H9 (cell line): ENCODE data around the gene MRPS15. TPM values are rescaled to one million over a fixed set of nuclear protein-coding genes. Genes with fewer than 3 reads are reported as not detected.

Experiments
- DNase-seq: peaks from one replicate; pipeline ENCODE4 v3.0.0-alpha.2; 2017
- H2AFZ ChIP-seq: one replicate; pipeline ENCODE4 v1.6.1; 2013; ENCODE audit warnings: mild to moderate bottlenecking, low read length, control low read depth, moderate library complexity
- H2AK5ac ChIP-seq: 2 replicates; pipeline ENCODE4 v1.6.1; 2013; ENCODE audit warnings: low read length, control low read depth, mixed read lengths; ENCODE audit not compliant: insufficient read length
- H2BK120ac ChIP-seq: one replicate; pipeline ENCODE4 v1.6.1; 2013; ENCODE audit warnings: low read depth, mild to moderate bottlenecking, low read length, control low read depth, inconsistent platforms; ENCODE audit not compliant: poor library complexity, severe bottlenecking
- H2BK12ac ChIP-seq: 2 replicates; pipeline ENCODE4 v1.6.1; 2013; ENCODE audit warnings: low read length, control low read depth, mixed read lengths, low read depth; ENCODE audit not compliant: insufficient read length
- H2BK15ac ChIP-seq: 2 replicates; pipeline ENCODE4 v1.6.1; 2013; ENCODE audit warnings: low read depth, low read length, control low read depth
- H2BK20ac ChIP-seq: one replicate; pipeline ENCODE4 v1.6.1; 2013; ENCODE audit warnings: low read depth, mild to moderate bottlenecking, low read length, control low read depth, inconsistent platforms; ENCODE audit not compliant: poor library complexity, severe bottlenecking
- H2BK5ac ChIP-seq: 2 replicates; pipeline ENCODE4 v1.6.1; 2013; ENCODE audit warnings: low read length, control low read depth, mixed read lengths; ENCODE audit not compliant: insufficient read length
- H3K14ac ChIP-seq: 2 replicates; pipeline ENCODE4 v1.6.1; 2013; ENCODE audit warnings: low read length, control low read depth; ENCODE audit not compliant: insufficient read depth
- H3K18ac ChIP-seq: 2 replicates; pipeline ENCODE4 v1.6.1; 2013; ENCODE audit warnings: low read depth, mild to moderate bottlenecking, mixed read lengths, low read length, control low read depth; ENCODE audit not compliant: insufficient read length
- H3K23ac ChIP-seq: 2 replicates; pipeline ENCODE4 v1.6.1; 2013; ENCODE audit warnings: low read length, control low read depth, mixed read lengths, low read depth; ENCODE audit not compliant: insufficient read length
- H3K23me2 ChIP-seq: 2 replicates; pipeline ENCODE4 v1.6.1; 2013; ENCODE audit warnings: low read depth, mild to moderate bottlenecking, mixed read lengths, low read length, control low read depth; ENCODE audit not compliant: insufficient read length, poor library complexity, severe bottlenecking
- H3K27ac ChIP-seq: 2 replicates; pipeline ENCODE4 v1.5.1; 2013; ENCODE audit warnings: low read length, control low read depth, mixed read lengths, low read depth; ENCODE audit not compliant: insufficient read length
- H3K27me3 ChIP-seq: 2 replicates; pipeline ENCODE4 v1.6.1; 2013; ENCODE audit warnings: low read length, control low read depth, inconsistent platforms; ENCODE audit not compliant: insufficient read depth
- H3K4ac ChIP-seq: 2 replicates; pipeline ENCODE4 v1.6.1; 2013; ENCODE audit warnings: low read depth, mild to moderate bottlenecking, control low read depth, inconsistent platforms, low read length, moderate library complexity
- H3K4me1 ChIP-seq: 2 replicates; pipeline ENCODE4 v1.6.1; 2013; ENCODE audit warnings: low read length, control low read depth, inconsistent platforms; ENCODE audit not compliant: insufficient read depth
- H3K4me2 ChIP-seq: 2 replicates; pipeline ENCODE4 v1.6.1; 2013; ENCODE audit warnings: low read length, control low read depth, mixed read lengths; ENCODE audit not compliant: insufficient read length, insufficient read depth
- H3K56ac ChIP-seq: 2 replicates; pipeline ENCODE4 v1.6.1; 2013; ENCODE audit warnings: low read depth, mild to moderate bottlenecking, mixed read lengths, low read length, control low read depth; ENCODE audit not compliant: insufficient read length
- H3K79me1 ChIP-seq: 2 replicates; pipeline ENCODE4 v1.6.1; 2013; ENCODE audit warnings: low read depth, mild to moderate bottlenecking, moderate library complexity, low read length, control low read depth, inconsistent platforms; ENCODE audit not compliant: insufficient read depth, poor library complexity, severe bottlenecking
- H3K79me2 ChIP-seq: 2 replicates; pipeline ENCODE4 v1.6.1; 2013; ENCODE audit warnings: low read length, control low read depth, inconsistent platforms; ENCODE audit not compliant: insufficient read depth
- H3K9ac ChIP-seq: 2 replicates; pipeline ENCODE4 v1.6.1; 2013; ENCODE audit warnings: low read length, control low read depth, mixed read lengths; ENCODE audit not compliant: insufficient read length; ENCODE audit errors: extremely low read depth
- H3K9me3 ChIP-seq: one replicate; pipeline ENCODE4 v1.6.1; 2013; ENCODE audit warnings: low read depth, low read length, inconsistent platforms; ENCODE audit not compliant: control insufficient read depth
- H3T11ph ChIP-seq: one replicate; pipeline ENCODE4 v1.6.1; 2013; ENCODE audit warnings: mild to moderate bottlenecking, low read length, control low read depth, inconsistent platforms
- H4K20me1 ChIP-seq: one replicate; pipeline ENCODE4 v1.6.1; 2013; ENCODE audit not compliant: control insufficient read depth, insufficient read length, insufficient read depth
- H4K5ac ChIP-seq: 2 replicates; pipeline ENCODE4 v1.6.1; 2013; ENCODE audit warnings: low read depth, mild to moderate bottlenecking, mixed read lengths, low read length, control low read depth; ENCODE audit not compliant: insufficient read length
- H4K8ac ChIP-seq: replicated peaks from 2 replicates; pipeline ENCODE4 v1.6.1; 2013; ENCODE audit warnings: low read length, control low read depth, mixed read lengths, low read depth; ENCODE audit not compliant: insufficient read length
- H4K91ac ChIP-seq: 2 replicates; pipeline ENCODE4 v1.6.1; 2013; ENCODE audit warnings: low read depth, mild to moderate bottlenecking, moderate library complexity, mixed read lengths, low read length, control low read depth; ENCODE audit not compliant: insufficient read length
- H3K27ac Mint-ChIP-seq, 3 experiments: 2 replicates in 2 of 3; 3 replicates in 1 of 3; pipeline ENCODE4 v1.8.0; 2020 to 2021; ENCODE audit warnings: mixed read lengths in 3 of 3, mild to moderate bottlenecking in 1 of 3, moderate library complexity in 1 of 3
- H3K27me3 Mint-ChIP-seq: 2 replicates; pipeline ENCODE4 v1.8.0; 2021; ENCODE audit warnings: low read depth, mild to moderate bottlenecking, moderate library complexity, mixed read lengths
- H3K36me3 Mint-ChIP-seq, 3 experiments: 2 replicates in 2 of 3; 3 replicates in 1 of 3; pipeline ENCODE4 v1.8.0; 2020 to 2021; ENCODE audit warnings: low read depth in 3 of 3, mixed read lengths in 3 of 3; ENCODE audit not compliant: insufficient read depth in 1 of 3
- H3K4me1 Mint-ChIP-seq, 2 experiments: 2 replicates each; pipeline ENCODE4 v1.8.0; 2020; ENCODE audit warnings: mixed read lengths in 2 of 2
- H3K4me3 Mint-ChIP-seq, 2 experiments: 2 replicates in 1 of 2; 3 replicates in 1 of 2; pipeline ENCODE4 v1.8.0; 2020 to 2021; ENCODE audit warnings: mild to moderate bottlenecking in 2 of 2, mixed read lengths in 2 of 2, moderate library complexity in 1 of 2
- H3K9me3 Mint-ChIP-seq, 2 experiments: 2 replicates in 1 of 2; 3 replicates in 1 of 2; pipeline ENCODE4 v1.8.0; 2020; ENCODE audit warnings: mild to moderate bottlenecking in 2 of 2, mixed read lengths in 2 of 2, moderate library complexity in 1 of 2
- WGBS: extraction: QIAGEN DNeasy Blood & Tissue Kit; methylation state at CpG from one replicate; pipeline ENCODE4 v1.1.7; 2013; ENCODE audit warnings: missing lambda C conversion rate, low lambda C conversion rate, mixed read lengths; ENCODE audit not compliant: insufficient read length; ENCODE audit errors: extremely low coverage; 5-methylcytosine and 5-hydroxymethylcytosine counted together
- total RNA-seq: library from RNA; stranded (reverse); gene quantifications from 2 replicates; pipeline ENCODE4 v1.2.1, GENCODE V29; 2021
- TF ChIP-seq, protein P1 (sequence below): fragments of 200-600 bp; sonication (generic); conservative IDR thresholded peaks from 3 replicates; pipeline ENCODE4 v1.8.0; 2021; ENCODE audit warnings: antibody characterized with exemption, mild to moderate bottlenecking

MRPS15 gene
- total RNA-seq, 1 experiment from 2014 or later, result 111 TPM

DNA sequence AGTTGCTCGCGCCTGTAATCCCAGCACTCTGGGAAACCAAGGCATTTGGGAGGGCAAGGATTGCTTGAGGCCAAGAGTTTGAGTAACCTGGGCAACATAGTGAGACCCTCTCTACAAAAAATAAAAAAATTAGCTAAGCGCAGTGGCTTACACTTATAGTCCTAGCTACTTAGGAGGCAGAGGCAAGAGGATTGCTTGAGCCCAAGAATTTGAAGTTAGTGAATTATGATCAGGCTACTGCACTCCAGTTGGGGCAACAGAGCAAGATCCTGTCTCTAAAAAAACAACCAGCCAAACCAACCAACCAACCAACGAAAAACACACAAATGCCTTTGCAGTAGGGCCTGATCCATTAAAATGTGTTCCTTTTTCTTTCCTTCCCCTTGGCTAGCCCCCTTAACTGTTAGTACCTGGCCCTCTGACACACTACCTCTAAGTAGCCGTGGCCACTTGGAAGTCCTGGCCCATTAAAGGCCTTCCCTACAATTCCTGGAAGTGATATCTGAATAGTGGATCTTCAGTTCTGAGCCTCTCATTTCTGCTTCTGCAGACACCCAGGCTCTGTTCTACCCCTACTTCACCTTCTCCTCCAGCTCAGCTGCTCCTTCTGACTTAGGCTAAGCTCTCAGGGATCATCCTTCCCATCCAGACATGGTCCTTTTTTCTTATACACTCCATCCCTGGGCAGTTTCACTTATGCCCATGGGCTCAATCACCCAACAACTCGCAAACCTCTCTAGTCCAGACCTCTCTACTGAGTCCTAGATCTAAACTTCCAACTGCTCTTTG lies 10.4 kb downstream of the MRPS15 start:
- H4K20me1 ChIP-seq, result no peaks in the 10 kb centered on the region
- H3K4me3 Mint-ChIP-seq, result no peak overlapping the region
- H3K56ac ChIP-seq, result no peak overlapping the region

More for the DNA sequence above, 10.4 kb downstream of the MRPS15 start:
- Mint-ChIP-seq H3K27ac (no peak overlapping the region), H3K9me3 (no peaks in the 10 kb centered on the region; a peak in 1 of 5 replicates), H3K36me3 (peaks cover 17 to 39% (median 33%) of the 10 kb centered on the region in 3 experiments; a peak in 6 of 7 replicates), H3K4me1 (peaks cover 4 to 11% of the 10 kb centered on the region in 2 experiments), H3K27me3 (peaks cover 1% of the 10 kb centered on the region; the same call in 1 of the 2 replicates)
- no CpG with 5 or more reads among the region's 6 CpGs for WGBS
- no peaks in the 10 kb centered on the region for H3K9me3 ChIP-seq
- no peaks in the 10 kb centered on the region for H3K4me1 ChIP-seq
- H3K27ac ChIP-seq, result no peak overlapping the region
- H4K5ac ChIP-seq, result no peak overlapping the region
- no peak for DNase-seq
- no peak overlapping the region for H2BK120ac ChIP-seq
- H3K9ac ChIP-seq, result no peak overlapping the region
- no peak overlapping the region for H2BK5ac ChIP-seq
- H4K8ac ChIP-seq, result no peak overlapping the region
- H2AK5ac ChIP-seq, result no peak overlapping the region
- no peak overlapping the region for H3K23ac ChIP-seq
- no peaks in the 10 kb centered on the region for H3K27me3 ChIP-seq
- H3K4ac ChIP-seq, result no peak overlapping the region
- no peak overlapping the region for H2BK15ac ChIP-seq
- peaks cover 9% of the 10 kb centered on the region for H3K23me2 ChIP-seq
- no peak overlapping the region for H2BK12ac ChIP-seq
- no peak overlapping the region for H3K18ac ChIP-seq
- H3K4me2 ChIP-seq, result no peak overlapping the region
- no peak overlapping the region for H2AFZ ChIP-seq
- H3K79me2 ChIP-seq, result no peaks in the 10 kb centered on the region
- no peaks in the 10 kb centered on the region for H3K79me1 ChIP-seq
- no peak overlapping the region for H3K14ac ChIP-seq
- H3T11ph ChIP-seq, result no peak overlapping the region
- no peak overlapping the region for H2BK20ac ChIP-seq
- TF ChIP-seq, protein P1, sequence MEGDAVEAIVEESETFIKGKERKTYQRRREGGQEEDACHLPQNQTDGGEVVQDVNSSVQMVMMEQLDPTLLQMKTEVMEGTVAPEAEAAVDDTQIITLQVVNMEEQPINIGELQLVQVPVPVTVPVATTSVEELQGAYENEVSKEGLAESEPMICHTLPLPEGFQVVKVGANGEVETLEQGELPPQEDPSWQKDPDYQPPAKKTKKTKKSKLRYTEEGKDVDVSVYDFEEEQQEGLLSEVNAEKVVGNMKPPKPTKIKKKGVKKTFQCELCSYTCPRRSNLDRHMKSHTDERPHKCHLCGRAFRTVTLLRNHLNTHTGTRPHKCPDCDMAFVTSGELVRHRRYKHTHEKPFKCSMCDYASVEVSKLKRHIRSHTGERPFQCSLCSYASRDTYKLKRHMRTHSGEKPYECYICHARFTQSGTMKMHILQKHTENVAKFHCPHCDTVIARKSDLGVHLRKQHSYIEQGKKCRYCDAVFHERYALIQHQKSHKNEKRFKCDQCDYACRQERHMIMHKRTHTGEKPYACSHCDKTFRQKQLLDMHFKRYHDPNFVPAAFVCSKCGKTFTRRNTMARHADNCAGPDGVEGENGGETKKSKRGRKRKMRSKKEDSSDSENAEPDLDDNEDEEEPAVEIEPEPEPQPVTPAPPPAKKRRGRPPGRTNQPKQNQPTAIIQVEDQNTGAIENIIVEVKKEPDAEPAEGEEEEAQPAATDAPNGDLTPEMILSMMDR, result no peak
- H4K91ac ChIP-seq, result no peak overlapping the region
